ENCODE measurements around the gene TRIP10. TPM values are rescaled to one million over a fixed set of nuclear protein-coding genes. Genes with fewer than 3 reads are reported as not detected.

Gene TRIP10
- total and polyA plus RNA-seq, 2 of the 8 experiments (the other 6 are each of a cell fraction or from before 2014, with no cell fraction given), result 27.8 to 69.5 TPM

GRCh38 chr19:6797646-6798045 is 58.2 kb downstream of the TRIP10 start:
- Histone ChIP-seq H3K79me2 (ENCODE audit: control insufficient read depth in 1 of 2, insufficient read depth in 2 of 2, low read length in 2 of 2) (no peaks in the 10 kb centered on the region), H2BK15ac (ENCODE audit: low read length) (no peak overlapping the region), H3K18ac (ENCODE audit: extremely low read depth, low read length) (no peak overlapping the region), H3K23me2 (ENCODE audit: low read depth, low read length) (peaks cover 3% of the 10 kb centered on the region; the same call in 1 of the 2 replicates), H3K4me1 (replicated peaks in 1 of 4; ENCODE audit: control insufficient read depth in 3 of 4, insufficient read depth in 4 of 4, low read length in 3 of 4) (peaks cover 0 to 11% (median 3%) of the 10 kb centered on the region in 4 experiments; a peak in 2 of 7 replicates), H2BK20ac (ENCODE audit: low read length) (no peak overlapping the region), H2AK5ac (ENCODE audit: low read depth, low read length) (no peak overlapping the region), H3K9me3 (ENCODE audit: insufficient read depth in 2 of 2, low read depth in 1 of 2, low read length in 1 of 2) (peaks cover 19 to 31% of the 10 kb centered on the region in 2 experiments), H4K91ac (replicated peaks; ENCODE audit: insufficient read length, low read length) (no peak overlapping the region), H3K79me1 (ENCODE audit: low read depth, low read length) (no peaks in the 10 kb centered on the region), H3K9ac (replicated peaks in 1 of 4; ENCODE audit: extremely low read depth in 1 of 4, low read depth in 3 of 4, low read length in 3 of 4) (no peak overlapping the region), H3K23ac (ENCODE audit: insufficient read length) (no peak overlapping the region), H3K27ac (ENCODE audit: low read depth, low read length) (no peak overlapping the region), H2BK12ac (ENCODE audit: low read depth, low read length) (no peak overlapping the region), H2BK120ac (replicated peaks; ENCODE audit: low read depth, low read length) (no peak overlapping the region), H3K36me3 (ENCODE audit: control insufficient read depth in 2 of 4, insufficient read depth in 4 of 4, low read length in 3 of 4) (no peaks in the 10 kb centered on the region), H4K8ac (ENCODE audit: extremely low read depth, insufficient read depth, low read length) (no peak overlapping the region), H3K27me3 (replicated peaks in 1 of 4; ENCODE audit: control insufficient read depth in 3 of 4, extremely low read depth in 1 of 4, insufficient read depth in 3 of 4, low read length in 3 of 4) (no peaks in the 10 kb centered on the region), H3K14ac (ENCODE audit: insufficient read length) (no peak overlapping the region), H2BK5ac (ENCODE audit: low read depth, low read length) (no peak overlapping the region), H3K56ac (replicated peaks; ENCODE audit: insufficient read length, low read depth, low read length) (no peak overlapping the region), H3K4me2 (ENCODE audit: insufficient read depth in 1 of 2, low read depth in 2 of 2, low read length in 2 of 2) (no peak overlapping the region), H3K4me3 (ENCODE audit: extremely low read depth in 1 of 4, insufficient read depth in 2 of 4, low read depth in 3 of 4, low read length in 4 of 4) (no peak overlapping the region), H4K20me1 (replicated peaks in 1 of 2; ENCODE audit: control insufficient read depth in 1 of 2, insufficient read depth in 2 of 2, low read length in 2 of 2) (no peaks in the 10 kb centered on the region), H3K4ac (replicated peaks; ENCODE audit: insufficient read length, low read depth, low read length) (no peak overlapping the region), H4K5ac (ENCODE audit: insufficient read length, low read depth, low read length) (no peak overlapping the region), H2AFZ (ENCODE audit: low read length) (no peak overlapping the region)
- CTCF ChIA-PET (ENCODE audit: partially characterized antibody), result interaction anchor here (1.0 kb wide), 1 partner anchor 29 kb away, joined by 3 read pairs; no protein-coding TSS in a partner anchor
- TF ChIP-seq SIX5 (IDR thresholded peaks at IDR 0.05; ENCODE audit: low read depth, low read length), result no peak
- no peak for TF ChIP-seq NRF1 (IDR thresholded peaks at IDR 0.05; ENCODE audit: low read depth, low read length)
- TF ChIP-seq RFX5 (IDR thresholded peaks at IDR 0.05; ENCODE audit: borderline replicate concordance, low read depth, low read length), result no peak
- TF ChIP-seq ATF2 (IDR thresholded peaks at IDR 0.05; ENCODE audit: low read length), result no peak
- no peak for TF ChIP-seq MAFK (IDR thresholded peaks at IDR 0.05; ENCODE audit: low read depth, low read length)
- POLR2A ChIA-PET (ENCODE audit: partially characterized antibody), result no interaction called here
- WGBS, 2 experiments (ENCODE audit: extremely low coverage in 1 of 2, insufficient coverage in 1 of 2, insufficient read length in 1 of 2, insufficient replicate concordance in 2 of 2, low coverage in 1 of 2, low lambda C conversion rate in 2 of 2, missing lambda C conversion rate in 1 of 2), result 92% methylated on average over 8 of the region's 9 CpGs; no CpG with 5 or more reads in 1 of the 2 experiments
- no peak for DNase-seq (ENCODE audit: low read depth in 1 of 2, low spot score in 2 of 2)
- FAIRE-seq, result no peak
